Activated T-helper 9 cell treated with anti-CD3 and anti-CD28 coated beads, Interleukin-2, amount 50 U/mL, for 16 hours (primary cell): ENCODE results near the gene IKBKE.

Experiments
- DNase-seq: peaks from one replicate; pipeline ENCODE4 v3.0.0-alpha.2; 2020; ENCODE audit warnings: low read depth

The IKBKE gene

DNA sequence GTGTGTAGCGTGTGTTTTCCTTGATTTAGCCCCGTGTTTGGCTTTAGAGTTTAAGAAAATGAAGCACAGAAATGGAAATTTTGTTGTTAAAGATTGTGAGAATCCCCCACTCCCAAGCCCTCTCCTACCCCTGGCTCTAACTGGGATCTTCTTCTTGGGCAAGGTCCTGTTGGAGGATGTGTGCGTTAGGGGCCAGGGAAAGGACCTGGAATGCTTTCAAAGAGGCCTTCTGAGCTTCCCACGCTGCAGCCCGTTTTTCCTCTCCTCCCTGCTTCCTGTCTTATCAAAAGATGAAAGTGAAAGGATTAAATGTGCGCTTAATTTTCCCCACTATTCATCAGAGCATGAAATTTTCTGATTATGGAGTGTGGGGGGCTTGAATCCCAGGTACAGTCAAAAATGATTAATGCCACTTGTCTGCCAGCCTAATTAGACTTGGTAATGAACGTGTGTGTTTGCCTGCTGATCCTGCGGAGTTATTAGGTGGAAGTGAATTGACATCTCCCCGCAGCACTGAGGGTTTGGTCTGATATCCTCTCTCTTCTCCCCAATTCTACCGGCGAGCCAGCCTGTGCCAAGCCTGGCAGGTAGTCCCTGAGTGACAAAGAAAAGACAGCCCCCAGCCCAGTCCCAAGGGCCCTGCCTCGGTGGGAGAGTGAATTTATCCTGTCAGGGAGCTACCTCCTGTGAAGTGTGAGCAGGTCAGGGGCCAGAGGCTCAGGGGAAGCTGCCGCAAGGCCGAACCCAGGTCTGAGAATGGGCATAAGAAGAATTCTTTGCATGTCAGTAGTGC, 42.0 kb downstream of the IKBKE start:
- DNase-seq = no peak

DNA sequence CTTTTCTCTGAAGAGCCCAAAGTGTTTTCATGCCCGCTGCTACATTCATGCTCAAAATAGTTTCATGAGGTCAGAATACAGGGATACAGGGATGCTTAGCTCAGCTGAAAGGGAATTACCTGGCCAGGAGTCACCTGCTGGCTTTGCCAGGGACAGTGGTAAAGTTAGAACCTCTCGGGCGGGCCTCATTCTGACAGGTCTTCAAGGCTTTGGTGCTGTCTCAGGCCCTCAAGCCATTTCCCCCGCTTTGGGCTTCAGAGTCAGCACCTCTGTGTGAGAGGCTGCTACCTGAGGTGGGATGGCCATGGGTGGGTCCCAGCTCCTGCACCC, 42.5 kb downstream of the IKBKE start:
- DNase-seq = no peak

DNA sequence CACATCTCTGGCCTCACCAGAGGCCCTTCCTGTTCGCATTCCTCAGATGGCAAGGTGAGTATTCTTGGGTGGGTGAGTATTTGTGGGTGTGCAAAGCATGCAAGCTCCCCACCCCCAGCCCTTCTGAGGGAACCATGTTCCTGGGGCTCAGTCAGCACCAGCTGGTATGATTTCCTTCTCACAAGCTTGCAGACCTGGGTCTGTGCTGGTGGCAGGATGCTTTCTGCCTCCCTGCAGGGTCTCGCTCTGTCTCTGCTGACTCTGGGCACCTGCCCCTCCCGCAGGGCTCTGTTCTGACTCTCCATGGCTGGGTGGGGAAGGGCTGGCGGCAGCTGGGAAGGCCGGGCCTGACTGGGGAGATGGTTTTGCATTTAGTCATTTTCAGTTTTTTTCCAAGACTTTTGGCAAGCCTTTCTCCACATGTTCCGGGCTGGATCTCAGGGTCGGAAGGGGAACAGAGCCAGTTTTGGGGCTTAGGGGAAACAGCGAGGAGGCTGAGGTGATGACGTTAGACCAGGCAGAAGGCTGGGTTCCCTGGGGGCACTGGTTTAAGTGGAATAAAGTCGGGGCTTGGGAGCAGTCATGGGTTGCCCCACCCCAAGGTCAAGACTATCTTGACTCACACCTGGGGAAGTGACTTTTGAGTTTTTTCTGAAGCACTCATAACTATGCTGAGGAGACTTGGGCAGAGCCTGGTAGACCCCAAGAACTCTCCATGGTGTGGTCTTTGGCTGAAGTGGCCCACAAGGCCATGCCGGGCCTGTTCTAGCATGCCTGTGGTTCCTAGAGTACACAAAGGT, 43.2 kb downstream of the IKBKE start:
- DNase-seq = no peak

GRCh38 chr1:206514813-206515387, 44.6 kb downstream of the IKBKE start:
- DNase-seq = no peak

DNA sequence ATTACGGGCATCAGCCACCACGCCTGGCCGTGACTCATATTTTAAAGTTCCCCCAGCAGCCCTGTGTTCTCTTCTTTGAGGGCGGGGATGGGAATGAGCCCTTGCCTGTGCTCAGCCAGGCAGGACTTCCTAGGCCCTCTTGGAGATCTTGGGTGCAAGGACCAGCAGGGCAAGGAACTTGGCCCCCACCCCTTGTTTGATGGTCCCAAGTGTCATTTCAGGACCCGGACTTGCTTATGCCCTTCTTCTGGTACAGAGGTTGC, 46.4 kb downstream of the IKBKE start:
- no peak for DNase-seq

GRCh38 chr1:206517784-206518183, 47.5 kb downstream of the IKBKE start:
- DNase-seq = no peak

GRCh38 chr1:206518206-206518605, 47.9 kb downstream of the IKBKE start:
- no peak for DNase-seq

- no peak for DNase-seq
Measured at GRCh38 chr1:206518743-206519142, 48.5 kb downstream of the IKBKE start.

DNA sequence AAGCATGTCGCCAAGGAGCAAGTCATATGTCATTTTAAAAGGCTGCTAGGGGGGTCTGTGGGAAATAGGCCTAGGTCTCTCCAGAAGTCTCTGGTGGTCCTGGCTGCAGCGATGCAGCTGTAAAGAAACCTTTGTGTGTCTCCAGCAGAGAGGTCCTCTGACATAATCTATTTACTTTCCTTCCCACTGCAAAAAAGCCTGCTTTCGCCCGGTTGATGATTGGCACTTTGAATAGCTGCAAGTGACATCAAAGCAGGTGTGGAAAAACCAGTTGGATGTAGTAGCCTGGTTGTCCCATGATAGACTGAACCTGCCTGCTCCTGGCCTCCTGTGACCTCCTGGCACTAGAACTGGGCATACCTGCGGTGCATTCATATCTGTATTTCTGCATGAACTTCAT, 50.9 kb downstream of the IKBKE start:
- no peak for DNase-seq

DNA sequence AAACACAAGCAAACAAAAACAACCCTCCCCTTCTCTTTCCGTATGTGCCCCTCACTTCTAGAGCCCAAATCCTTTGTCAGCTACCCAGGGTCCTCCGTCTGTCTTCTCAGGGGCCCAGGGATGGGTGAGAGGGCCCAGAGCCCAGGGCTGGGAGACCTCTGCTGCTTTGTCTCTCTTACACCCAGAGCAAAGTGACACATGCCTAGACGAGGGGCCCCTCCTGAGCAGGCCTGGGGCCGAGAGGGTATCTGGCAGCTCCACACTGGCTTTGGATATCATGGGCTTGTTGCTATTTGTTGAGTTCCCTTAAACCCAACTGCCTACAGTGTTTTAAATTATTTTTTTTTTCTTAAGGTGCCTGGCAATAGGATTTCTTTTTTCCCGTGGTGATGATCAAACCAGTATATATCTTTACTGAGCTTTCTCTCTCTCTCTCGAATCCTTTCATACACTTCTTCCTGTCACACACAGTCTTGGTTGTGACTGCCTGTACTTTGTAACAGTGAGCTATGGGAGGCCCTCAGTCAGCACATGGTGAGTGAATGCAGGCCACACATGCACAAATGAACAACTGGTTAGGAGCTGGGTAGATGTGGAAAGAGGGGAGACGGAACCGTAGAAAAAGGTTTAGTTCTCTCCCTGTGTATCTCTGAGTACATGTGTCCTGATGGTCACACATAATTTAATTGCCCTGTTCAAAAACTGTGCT, 51.6 kb downstream of the IKBKE start:
- no peak for DNase-seq

GRCh38 chr1:206524739-206525364, 54.6 kb downstream of the IKBKE start:
- no peak for DNase-seq

DNA sequence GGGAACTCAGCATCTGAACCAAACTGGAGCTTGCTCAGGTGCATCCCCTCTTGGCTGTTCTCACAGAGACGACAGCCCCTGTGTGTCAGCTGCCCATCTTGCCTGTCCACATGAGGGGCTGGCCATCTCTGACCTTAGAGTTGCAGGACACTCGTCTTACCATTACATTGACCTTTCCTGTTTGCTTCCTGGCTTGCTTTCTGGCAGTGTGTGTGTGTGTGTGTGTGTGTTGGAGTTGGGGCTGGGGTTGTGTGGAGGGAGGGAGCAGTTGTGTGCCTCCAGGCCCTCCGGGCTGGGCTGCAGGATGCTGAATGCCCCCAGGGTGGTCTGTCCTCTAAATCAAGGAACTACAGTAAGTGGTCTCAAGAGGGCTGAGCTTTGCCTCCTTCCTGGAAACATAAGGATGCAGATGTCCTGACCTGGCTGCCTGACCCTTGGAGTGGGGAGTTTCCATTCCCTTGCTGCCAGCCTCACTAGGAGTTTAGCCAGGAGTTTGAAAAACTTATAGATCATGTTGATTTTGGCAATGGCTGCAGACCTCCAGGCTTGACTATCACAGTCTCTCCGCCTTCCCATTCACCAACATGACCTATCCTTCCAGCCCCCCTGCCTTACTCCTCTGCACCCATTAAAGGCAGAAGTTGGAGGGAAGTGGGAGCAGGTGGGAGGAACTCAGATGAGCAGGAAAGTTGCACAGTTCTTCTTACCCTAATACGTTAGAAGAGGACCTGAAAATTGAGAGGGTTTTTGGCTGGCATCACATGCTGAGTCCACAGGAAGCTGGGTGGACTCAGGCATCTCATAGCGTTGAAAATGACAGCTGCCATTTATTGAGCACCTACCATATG, 56.0 kb downstream of the IKBKE start:
- no peak for DNase-seq

DNA sequence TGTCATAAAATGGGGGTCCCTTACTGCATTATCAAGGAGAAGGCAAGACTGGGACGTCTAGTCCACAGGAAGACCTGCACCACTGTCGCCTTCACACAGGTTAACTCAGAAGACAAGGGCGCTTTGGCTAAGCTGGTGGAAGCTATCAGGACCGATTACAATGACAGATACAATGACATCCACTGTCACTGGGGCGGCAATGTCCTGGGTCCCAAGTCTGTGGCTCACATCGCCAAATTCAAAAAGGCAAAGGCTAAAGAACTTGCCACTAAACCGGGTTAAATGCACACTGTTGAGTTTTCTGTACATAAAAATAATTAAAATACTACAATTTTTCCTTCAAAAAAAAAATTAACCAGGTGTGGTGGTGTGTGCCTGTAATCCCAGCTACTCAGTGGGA, 59.1 kb downstream of the IKBKE start:
- DNase-seq = no peak

- no peak for DNase-seq
Measured at GRCh38 chr1:206532368-206532767, 62.1 kb downstream of the IKBKE start.

DNA sequence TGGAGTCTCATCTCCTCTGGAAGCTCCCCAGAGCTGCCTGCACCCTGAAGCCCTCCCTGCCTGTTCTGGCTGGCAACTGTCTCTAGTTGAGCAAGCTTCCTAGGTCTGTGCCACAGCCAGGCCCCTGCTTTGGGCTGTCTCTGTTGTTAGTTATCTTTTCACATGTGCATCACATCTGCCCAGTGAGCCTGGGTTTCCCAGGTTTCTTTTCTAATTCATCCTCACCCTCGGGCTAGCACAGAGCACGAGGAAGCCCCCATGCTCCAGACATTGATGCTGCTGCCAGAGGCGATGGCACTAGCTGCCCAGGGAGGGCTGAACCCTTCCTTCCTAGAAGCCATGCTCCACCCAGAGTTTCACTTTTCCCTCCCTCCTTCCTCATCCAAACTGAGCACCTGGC, 64.3 kb downstream of the IKBKE start:
- DNase-seq = no peak

DNA sequence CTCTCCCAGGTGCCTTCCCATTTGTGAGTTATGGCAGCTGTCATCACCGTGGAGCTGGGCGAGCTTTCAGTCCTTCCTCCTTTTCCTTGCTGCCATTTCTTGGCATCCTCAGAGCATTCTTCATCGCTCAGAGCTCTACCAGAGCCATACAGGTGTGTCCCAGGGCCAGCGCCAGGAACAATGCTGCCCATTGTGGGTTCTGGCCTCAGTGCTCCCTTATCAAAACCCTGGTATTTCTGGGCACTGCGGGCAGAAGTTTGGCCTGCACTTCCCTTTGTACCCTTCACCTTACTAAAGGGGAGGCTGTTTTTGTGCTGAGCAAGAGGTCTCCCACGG, 65.5 kb downstream of the IKBKE start:
- DNase-seq = no peak

GRCh38 chr1:206537141-206537540, 66.9 kb downstream of the IKBKE start:
- no peak for DNase-seq

GRCh38 chr1:206538086-206538770, 68.0 kb downstream of the IKBKE start:
- no peak for DNase-seq

GRCh38 chr1:206538901-206539640, 68.8 kb downstream of the IKBKE start:
- no peak for DNase-seq

GRCh38 chr1:206540044-206540780, 69.9 kb downstream of the IKBKE start:
- DNase-seq = no peak
